ENCODE results near the gene ATP6AP2. TPM values are rescaled to one million over a fixed set of nuclear protein-coding genes. Genes with fewer than 3 reads are reported as not detected.
A peak's percentile ranks its signal among the peaks of the same experiment; 100 is the strongest.

ATP6AP2 gene
- total RNA-seq = 79.8 and 82.5 TPM in 2 replicates
- long read RNA-seq, transcript ATP6AP2-202 (7 exons, 1,093 nt) = minor isoform, 5 of 746 reads
- long read RNA-seq, transcript ATP6AP2-215 (8 exons, 1,962 nt) = minor isoform, 8 of 746 reads
- long read RNA-seq, transcript ATP6AP2-217 (9 exons, 2,337 nt) = major isoform, 697 of 746 reads
- long read RNA-seq, transcript ATP6AP2-224 (8 exons, 1,929 nt) = minor isoform, 7 of 746 reads
- long read RNA-seq, partial matches to known transcripts = 10 of 746 reads
- long read RNA-seq, other reads (novel, unspliced or antisense) = 9 of 746 reads

- H3K36me3 Mint-ChIP-seq (ENCODE audit: insufficient read depth) = no peaks in the 10 kb centered on the region
- TF ChIP-seq, protein P1, sequence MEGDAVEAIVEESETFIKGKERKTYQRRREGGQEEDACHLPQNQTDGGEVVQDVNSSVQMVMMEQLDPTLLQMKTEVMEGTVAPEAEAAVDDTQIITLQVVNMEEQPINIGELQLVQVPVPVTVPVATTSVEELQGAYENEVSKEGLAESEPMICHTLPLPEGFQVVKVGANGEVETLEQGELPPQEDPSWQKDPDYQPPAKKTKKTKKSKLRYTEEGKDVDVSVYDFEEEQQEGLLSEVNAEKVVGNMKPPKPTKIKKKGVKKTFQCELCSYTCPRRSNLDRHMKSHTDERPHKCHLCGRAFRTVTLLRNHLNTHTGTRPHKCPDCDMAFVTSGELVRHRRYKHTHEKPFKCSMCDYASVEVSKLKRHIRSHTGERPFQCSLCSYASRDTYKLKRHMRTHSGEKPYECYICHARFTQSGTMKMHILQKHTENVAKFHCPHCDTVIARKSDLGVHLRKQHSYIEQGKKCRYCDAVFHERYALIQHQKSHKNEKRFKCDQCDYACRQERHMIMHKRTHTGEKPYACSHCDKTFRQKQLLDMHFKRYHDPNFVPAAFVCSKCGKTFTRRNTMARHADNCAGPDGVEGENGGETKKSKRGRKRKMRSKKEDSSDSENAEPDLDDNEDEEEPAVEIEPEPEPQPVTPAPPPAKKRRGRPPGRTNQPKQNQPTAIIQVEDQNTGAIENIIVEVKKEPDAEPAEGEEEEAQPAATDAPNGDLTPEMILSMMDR (IDR thresholded peaks at IDR 0.05; ENCODE audit: unreplicated experiment) = no peak
These were observed at the start of gene ATP6AP2 for GRCh38 chrX:40580537-40581335. ATP6AP2 (plus strand) TSS chrX:40580970; CDS start chrX:40581066, 96 bp downstream.

GRCh38 chrX:40531056-40531826 is 49.5 kb upstream of the ATP6AP2 start:
- TF ChIP-seq, protein P1 (IDR thresholded peaks at IDR 0.05; ENCODE audit: unreplicated experiment) = no peak
- H3K4me1 Mint-ChIP-seq (ENCODE audit: low read depth) = peaks cover 6% of the 10 kb centered on the region
- H3K27ac Mint-ChIP-seq = peak overlapping the region; percentile 76
- no peak overlapping the region for H3K4me3 Mint-ChIP-seq (ENCODE audit: low read depth)
- DNase-seq (ENCODE audit: low spot score, unreplicated experiment) = no peak
- H3K36me3 Mint-ChIP-seq (ENCODE audit: insufficient read depth) = no peaks in the 10 kb centered on the region
- no peaks in the 10 kb centered on the region for H3K27me3 Mint-ChIP-seq
- H3K9me3 Mint-ChIP-seq (ENCODE audit: low read depth) = peaks cover 14% of the 10 kb centered on the region

More at GRCh38 chrX:40580537-40581335, at the start of gene ATP6AP2:
- Mint-ChIP-seq H3K27me3 (no peaks in the 10 kb centered on the region), H3K9me3 (ENCODE audit: low read depth) (peaks cover 13% of the 10 kb centered on the region), H3K4me3 (ENCODE audit: low read depth) (peak within 1 kb of the TSS; percentile 87), H3K4me1 (ENCODE audit: low read depth) (peaks cover 8% of the 10 kb centered on the region), H3K27ac (peak within 1 kb of the TSS; percentile 88)
- peak; percentile 82 for DNase-seq (ENCODE audit: low spot score, unreplicated experiment)

DNA sequence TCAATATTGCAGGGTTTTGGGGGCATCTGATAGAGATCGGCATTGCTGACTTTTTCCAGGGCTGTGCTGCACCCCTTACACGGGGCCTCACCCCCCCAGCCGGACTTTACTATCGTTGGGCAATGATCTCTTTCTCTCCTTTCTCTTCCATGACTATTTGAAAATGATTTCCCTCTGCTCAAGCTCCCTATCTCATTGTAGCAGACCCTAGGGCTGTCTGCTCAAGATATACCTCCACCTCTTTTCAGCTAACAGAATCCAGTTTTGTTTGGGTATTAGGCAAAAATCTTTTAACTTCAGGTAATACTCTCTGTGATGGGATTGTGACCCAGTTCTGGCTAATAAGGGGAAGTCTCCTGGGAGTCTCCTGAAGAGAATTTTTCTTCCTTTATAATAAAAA is 43.5 kb upstream of the ATP6AP2 start:
- TF ChIP-seq, protein P1 (IDR thresholded peaks at IDR 0.05; ENCODE audit: unreplicated experiment) = no peak
- H3K4me1 Mint-ChIP-seq (ENCODE audit: low read depth) = no peaks in the 10 kb centered on the region

DNA sequence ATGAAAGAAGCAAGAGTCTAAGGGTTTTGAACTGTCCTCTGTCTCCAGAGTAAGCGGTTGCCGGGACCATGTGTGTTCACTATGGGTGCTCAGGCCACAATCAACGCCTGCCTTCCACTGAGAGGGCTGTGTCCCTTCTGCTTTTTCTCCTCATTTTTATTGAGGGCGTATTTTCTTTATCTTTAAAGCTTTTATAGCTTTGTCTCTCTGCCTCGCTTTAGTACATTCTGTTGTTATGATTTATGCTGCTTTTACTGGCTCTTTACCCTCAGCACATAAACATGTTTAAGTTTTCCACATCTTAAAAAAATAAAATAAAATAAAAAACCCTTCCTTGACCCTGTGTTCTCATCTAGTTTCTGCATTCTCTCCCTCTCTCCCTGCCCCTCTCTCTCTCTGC is 42.4 kb upstream of the ATP6AP2 start:
- Mint-ChIP-seq H3K4me1 (ENCODE audit: low read depth) (no peaks in the 10 kb centered on the region), H3K27ac (no peak overlapping the region), H3K36me3 (ENCODE audit: insufficient read depth) (no peaks in the 10 kb centered on the region), H3K4me3 (ENCODE audit: low read depth) (no peak overlapping the region), H3K9me3 (ENCODE audit: low read depth) (peaks cover 12% of the 10 kb centered on the region), H3K27me3 (peaks cover 5% of the 10 kb centered on the region)
- TF ChIP-seq, protein P1 (IDR thresholded peaks at IDR 0.05; ENCODE audit: unreplicated experiment) = no peak
- DNase-seq (ENCODE audit: low spot score, unreplicated experiment) = no peak

More for the DNA sequence above, 43.5 kb upstream of the ATP6AP2 start:
- Mint-ChIP-seq H3K27ac (no peak overlapping the region), H3K27me3 (peaks cover 5% of the 10 kb centered on the region), H3K36me3 (ENCODE audit: insufficient read depth) (no peaks in the 10 kb centered on the region), H3K4me3 (ENCODE audit: low read depth) (no peak overlapping the region), H3K9me3 (ENCODE audit: low read depth) (peaks cover 14% of the 10 kb centered on the region)
- no peak for DNase-seq (ENCODE audit: low spot score, unreplicated experiment)

Measured in progenitor cell of endocrine pancreas (in vitro differentiated cells).